CD4-positive, alpha-beta T cell treated with Interleukin-6 at 100 ng/mL for 8 hours (primary cell): Measurements from ENCODE around the gene UBAP2.

ENCODE experiments used
- DNase-seq: peaks from one replicate; pipeline ENCODE4 v3.0.0-alpha.2; 2020; ENCODE audit warnings: mixed read lengths, low spot score

The UBAP2 gene

GRCh38 chr9:34048727-34049629 is at the start of gene UBAP2:
Gene UBAP2, minus strand, starts transcription at chr9:34048887. Its CDS starts 31,739 bp downstream, at chr9:34017148.
- peak; percentile 94 for DNase-seq

- no peak for DNase-seq
These were observed 49.6 kb upstream of the UBAP2 start for GRCh38 chr9:34098307-34098706.

- no peak for DNase-seq
These were observed 49.2 kb upstream of the UBAP2 start for GRCh38 chr9:34097865-34098264.

DNA sequence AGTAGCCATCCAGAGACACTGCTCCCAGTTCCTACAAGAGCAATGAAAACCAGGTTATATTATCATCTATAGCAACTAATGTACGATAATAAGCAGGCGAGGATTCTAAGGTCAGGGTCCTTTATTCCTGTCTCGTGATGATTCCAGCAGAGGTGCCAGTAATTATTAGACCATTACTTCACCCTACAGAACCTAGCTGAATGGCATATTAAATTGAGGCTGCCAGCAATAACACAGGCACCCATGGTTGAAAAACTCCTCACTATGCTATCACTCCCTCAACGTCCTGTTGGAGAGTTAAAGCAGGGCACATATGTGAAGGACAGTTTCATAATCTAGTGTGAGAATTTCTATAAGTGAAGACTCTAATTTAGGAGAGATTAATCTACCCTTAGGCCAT is 48.1 kb upstream of the UBAP2 start:
- no peak for DNase-seq

DNA sequence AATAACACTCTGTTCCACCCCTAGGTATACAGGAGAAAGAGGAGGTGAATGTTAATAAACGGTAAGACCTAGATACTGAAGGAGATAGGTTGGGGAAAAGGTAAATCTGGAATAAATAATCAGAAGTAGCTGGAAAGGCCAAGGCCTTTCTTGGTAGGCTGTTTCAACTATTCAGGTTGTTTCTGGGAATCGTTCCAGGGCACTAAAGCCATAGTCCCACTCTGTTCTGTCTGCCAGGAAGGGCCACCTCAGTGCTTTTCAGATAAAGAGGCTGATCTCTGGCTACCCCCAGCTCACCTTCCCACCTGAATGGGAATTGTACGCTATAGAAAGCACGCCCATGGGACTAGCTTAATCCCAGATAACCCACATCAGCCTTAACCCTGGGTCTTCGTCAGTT is 44.9 kb upstream of the UBAP2 start:
- no peak for DNase-seq

DNA sequence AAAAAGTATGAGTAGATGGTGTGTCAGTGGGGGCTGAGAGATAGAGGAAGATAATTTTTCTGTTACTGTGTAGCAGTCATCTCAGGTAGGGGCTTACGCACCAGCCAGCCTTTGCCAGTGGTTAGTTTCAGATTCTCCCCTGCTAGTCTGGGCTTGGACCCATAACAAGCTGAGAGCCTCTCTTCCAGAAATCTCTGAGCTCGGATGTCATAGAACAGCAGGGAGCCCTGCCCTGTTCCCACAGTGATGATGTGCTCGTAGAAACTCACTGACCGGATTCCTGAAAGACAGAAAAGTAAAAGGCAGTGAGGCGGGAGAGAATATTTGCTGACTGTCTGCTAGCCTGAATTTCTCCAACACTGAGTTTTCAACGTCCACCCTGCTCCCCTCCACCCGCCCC is 40.6 kb upstream of the UBAP2 start:
- no peak for DNase-seq

DNA sequence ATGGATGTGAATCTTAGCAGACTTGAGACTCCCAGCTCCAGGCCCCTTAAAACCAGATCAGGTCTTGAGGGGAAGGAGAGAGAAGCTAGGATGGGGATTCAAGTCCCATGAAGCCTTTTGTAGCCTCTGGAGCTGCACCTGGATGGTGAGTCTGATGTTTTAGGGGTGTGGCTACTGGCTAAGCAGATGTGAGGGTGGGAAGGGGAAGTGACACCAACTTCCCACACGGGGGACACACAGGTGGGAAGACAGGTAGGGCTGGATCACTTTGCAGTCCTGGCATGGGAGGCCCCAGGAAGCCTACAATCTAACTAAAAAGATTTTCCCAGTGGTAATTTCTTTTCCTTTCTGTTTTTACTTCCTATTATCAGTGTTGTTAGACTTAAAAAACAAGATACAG is 38.7 kb upstream of the UBAP2 start:
- DNase-seq = no peak

DNA sequence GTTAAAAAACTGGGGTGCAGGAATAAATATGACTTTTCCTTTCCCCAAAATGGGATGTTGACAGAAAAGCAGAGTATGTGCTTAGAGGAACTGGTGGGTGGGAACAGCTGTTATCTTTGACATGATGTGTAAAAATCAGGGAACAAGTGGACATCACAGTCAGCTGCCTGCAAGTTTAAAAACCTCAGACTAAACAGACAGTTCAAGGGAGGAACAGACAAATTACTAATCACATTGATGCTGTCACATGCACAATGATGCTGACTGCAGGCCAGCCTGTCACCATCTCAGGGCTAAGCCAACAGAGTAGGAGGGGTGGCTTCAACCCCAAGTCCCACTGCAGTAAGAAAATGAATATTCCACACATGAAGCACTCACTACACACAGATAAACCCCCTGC is 38.2 kb upstream of the UBAP2 start:
- no peak for DNase-seq

GRCh38 chr9:34085581-34086500 is 37.2 kb upstream of the UBAP2 start:
- no peak for DNase-seq

DNA sequence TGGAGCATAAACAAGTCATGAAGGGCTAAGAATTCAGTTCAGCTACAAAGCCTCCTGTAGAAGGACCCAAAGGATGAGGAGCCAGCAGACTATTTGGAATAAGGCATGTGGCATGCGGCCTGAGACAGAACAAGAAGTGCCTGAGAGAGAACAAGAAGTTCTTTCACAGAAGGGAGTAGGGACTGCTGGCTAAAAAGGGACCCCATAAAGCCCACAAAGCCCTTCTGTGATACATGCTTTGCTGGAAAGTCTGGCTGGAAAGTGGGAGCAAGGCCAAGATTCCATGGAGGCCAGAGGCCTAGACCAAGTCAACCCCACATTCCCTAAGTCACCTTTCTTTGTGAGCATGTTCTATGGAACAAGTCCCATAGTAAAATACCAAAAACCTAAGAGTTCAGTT is 35.9 kb upstream of the UBAP2 start:
- DNase-seq = no peak

- DNase-seq = no peak
These were observed 30.5 kb upstream of the UBAP2 start for GRCh38 chr9:34079181-34079580.

- DNase-seq = no peak
These were observed 24.3 kb upstream of the UBAP2 start for GRCh38 chr9:34072868-34073590.

DNA sequence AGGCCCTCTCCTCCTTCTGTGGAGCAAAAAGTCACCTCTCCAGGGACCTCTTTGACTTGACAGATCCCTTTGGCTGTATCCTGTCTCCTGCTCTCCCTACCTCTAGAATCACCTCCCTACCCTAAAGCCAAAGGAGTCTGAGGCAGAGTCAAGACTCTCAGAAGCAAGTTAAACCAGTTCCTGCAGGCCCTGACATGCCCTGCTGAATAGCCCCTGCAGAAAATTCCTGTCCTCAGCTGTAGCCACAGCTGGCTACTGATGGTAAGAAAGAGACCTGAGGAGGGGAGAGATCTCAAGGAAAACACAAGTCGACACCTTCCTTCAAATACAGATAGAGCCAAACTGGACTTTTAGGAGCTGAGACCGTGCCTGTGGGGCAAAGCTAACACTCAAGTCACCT is 23.7 kb upstream of the UBAP2 start:
- DNase-seq = no peak

DNA sequence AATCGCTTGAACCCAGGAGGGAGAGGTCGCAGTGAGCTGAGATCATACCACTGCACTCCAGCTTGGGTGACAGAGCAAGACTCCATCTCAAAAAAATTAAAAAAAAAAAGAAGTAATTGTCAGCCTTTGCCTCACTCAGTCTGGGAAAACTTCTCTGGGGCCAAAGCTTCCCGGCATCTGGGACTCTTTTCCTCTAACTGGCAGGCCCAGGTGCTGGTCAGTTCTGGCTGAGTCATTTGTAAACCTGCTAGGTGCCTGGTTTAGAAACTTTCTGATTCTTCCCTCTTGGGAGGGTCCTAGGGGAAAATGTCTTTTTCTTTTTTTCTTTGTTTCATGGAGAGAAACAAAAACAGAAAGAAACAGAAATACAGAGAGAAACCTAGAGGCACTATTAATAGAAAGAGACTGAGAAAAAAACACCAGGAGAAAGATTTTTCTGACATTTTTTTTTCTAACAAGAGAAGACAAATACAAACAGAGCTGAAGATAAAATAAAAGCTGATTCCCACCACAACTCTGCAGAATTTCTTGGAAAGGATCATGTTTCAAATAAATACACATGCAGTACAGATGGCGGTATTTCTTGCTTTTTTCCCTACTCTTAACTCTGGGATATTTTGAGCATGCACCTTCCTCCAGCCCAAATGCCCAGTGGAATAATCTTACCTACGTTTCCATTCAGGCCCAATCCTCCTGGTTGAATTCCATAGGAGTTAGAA is 22.1 kb upstream of the UBAP2 start:
- DNase-seq = no peak

DNA sequence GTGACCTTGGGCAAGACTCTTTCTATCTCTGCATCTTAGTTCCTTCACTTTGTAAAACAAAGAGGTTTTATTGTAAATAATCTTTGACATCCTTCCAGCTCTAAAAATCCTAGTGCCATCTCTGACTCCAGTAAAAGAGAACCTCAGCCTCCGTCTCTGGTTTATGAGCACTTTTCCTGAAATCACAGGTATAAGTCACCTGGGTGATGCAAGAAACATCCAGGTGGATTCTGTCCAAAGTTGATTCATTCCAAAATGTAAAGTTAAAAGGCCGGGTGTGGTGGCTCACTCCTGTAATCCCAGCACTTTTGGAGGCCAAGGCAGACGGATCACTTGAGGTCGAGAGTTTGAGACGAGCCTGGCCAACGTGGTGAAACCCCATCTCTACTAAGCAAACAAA is 21.1 kb upstream of the UBAP2 start:
- DNase-seq = no peak

- DNase-seq = no peak
These were observed 16.9 kb upstream of the UBAP2 start for GRCh38 chr9:34065541-34065940.

- no peak for DNase-seq
These were observed 11.3 kb upstream of the UBAP2 start for GRCh38 chr9:34059954-34060353.

GRCh38 chr9:34059281-34059680 is 10.6 kb upstream of the UBAP2 start:
- DNase-seq = no peak

DNA sequence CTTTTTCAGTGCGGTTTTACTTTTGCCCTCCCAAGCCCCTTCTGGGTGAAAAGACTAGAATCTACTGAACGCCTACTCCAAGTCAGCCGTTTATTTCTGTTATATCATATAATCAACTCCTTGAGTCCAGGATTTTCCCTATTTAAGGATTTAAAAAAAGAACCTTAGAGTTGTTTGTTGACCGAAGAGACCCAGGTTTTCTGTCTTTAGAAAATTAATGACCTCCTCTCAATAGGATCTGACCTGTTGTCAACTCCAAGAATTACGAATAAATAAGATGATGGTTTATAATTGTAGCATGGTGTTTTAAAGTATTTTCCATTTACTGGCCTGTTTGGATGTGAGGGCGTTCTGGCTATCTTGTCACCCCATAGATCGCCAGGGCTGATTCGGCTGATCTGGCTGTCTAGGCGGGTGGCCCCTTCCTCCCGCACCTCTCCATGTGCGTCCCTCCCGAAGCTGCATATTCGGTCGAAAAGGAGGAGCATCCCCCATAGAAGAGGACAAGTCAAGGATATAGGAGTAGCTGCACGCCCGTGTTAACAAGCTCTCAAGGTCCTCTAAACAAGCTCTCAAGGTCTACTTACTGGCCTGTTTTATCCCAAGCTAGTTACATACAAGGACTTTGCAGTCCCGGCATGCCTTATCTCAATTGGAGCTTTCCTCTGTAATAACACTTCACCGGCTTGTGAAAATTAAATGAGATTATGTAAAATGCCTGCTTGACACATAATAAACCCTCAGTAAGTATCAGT is 1.1 kb upstream of the UBAP2 start:
- no peak for DNase-seq

DNA sequence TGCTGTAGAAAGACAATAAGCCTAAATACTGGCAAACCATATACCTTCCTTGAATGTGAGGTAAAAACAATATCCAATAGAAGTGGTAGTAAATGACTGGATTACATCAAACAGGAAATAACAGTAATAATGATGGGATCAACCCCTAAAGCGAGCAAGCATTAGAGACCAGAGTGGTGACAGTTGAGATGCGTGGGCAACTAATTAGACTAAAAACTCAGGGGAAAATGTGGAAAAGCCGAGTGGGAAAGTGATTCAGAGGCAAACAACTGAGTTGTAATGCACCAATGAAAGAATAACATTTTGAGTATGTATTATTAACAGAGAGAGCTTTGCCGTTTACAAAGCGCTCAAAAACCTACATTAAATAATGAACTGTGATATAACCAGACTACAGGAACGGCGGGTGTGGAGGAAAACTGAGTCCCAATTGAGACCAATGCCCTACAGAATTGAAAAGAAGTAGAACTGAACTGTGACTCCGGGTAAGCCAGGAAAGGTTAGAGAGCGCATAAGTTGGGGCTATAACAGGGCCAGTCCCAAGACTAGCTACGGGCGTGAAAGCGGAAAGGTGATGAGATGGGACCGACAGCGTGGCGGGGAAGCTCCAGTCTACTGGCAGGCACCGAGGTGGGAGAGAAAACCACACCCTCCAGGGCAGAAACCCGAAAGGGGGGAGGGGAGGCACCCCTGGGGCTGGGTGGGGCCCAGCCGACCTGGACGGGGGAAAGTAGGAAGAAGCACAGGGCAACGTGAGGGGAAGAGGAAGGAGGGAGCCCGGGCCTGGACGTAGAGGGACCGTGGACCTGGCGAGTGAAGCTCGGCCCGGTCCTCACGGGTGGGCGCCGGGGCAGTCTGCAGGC is 592 bp downstream of the UBAP2 start:
- DNase-seq = peak; percentile 32
